HG03558 (cell line): ENCODE results near the gene MKS1.

Source experiments
- ATAC-seq: cut with Tn5 transposase; IDR thresholded peaks from one replicate; pipeline ENCODE4 v1.9.1; 2021; ENCODE audit warnings: moderate number of reproducible peaks; ENCODE audit not compliant: unreplicated experiment; ENCODE audit errors: extremely low read depth

The MKS1 gene

DNA sequence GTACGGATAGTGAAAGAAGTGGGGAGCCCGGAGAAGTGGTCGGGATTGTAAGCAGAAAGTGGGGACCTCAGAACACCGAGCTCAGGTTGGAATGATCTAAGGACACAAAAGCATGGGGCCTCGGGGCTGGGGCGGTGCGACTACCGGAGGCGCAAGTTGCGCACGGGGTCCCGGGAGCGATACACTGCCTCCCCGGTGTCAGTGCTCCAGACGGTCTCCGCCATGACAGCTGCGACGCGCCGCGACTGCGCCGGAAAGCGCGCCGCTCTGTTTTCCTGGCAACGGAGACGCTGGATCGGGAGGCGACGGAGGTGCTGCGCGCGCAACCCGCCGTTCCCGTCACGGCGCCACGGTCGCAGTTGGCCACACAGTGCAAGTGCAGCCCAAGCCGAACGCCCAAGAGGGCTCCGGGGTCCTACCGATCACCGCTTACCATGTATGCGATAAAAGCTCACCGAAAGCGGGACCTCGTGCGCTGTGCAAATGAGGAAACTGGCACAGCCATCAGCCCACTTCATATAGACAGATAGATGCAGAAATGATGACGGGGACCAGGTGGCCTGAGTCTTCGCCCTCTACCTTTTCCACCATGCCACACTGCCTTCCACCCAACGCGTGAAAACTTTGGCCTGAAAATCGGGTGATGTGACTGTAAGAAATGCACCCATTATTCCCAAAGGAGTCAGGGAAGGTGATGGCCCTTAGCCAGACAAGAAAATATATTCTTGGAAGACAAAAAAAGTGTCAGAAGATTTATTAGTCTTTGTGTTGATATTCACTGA, at the start of gene MKS1:
TSS of gene MKS1 (minus strand) at position 249 of the 782 bp plus-strand sequence. CDS start at position 224, 25 bp downstream.
- peak; percentile 81 for ATAC-seq

DNA sequence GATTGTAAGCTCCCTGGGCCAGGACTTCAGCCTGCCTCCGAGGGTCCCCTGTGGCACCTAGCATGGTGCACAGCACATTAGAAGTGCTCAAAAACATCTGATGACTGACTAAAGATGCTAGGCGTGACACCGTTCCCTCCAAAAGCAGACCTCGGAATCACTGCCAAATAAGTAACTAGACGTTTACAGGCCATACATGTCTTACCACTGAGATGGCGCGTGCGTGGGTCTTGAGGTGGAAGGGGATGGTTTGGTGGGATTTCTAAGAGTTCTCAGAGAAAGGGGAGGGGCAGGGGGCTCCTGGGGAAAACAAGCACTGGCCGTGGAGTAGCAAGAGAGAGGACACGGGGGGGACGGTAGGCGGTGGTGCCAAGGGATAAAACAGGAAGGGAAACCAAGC, 49.3 kb upstream of the MKS1 start:
- ATAC-seq, result no peak

DNA sequence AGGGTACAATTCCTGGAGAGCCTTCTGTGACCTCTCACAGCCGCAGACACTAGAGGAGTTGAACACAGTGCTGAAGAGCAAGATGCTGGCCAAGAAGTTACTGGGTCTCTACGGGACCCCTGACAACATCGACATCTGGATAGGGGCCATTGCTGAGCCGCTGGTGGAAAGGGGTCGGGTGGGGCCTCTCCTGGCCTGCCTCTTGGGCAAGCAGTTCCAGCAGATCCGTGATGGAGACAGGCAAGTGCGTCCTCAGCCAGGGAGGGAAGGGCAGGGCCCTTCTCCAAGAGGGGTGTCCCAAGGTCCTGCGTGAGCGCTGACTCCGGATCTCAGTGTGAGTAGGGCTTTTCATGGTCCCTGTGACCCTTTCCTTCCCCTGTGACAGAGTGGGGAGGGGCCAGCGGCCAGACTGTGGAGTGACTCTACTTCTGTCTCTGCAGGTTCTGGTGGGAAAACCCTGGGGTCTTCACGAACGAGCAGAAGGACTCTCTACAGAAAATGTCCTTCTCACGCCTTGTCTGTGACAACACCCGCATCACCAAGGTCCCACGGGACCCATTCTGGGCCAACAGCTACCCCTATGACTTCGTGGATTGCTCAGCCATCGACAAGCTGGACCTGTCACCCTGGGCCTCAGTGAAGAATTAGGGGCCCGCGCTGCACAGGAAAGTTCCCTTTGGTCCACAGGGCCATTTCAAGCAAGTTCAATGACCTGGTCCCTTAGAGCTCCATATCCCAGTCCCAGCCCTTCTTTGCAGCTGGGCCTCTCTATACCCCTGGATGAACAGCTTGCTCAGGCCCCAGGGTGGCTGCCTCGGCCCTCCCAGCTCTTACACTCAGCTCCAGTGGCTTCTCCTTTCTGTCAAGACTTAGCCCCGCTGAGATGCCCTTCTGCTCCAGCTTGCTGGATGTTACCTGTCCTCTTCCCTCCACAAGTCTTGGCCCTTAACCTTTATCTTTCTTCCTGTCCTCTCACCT, 48.6 kb upstream of the MKS1 start:
- ATAC-seq, result no peak

DNA sequence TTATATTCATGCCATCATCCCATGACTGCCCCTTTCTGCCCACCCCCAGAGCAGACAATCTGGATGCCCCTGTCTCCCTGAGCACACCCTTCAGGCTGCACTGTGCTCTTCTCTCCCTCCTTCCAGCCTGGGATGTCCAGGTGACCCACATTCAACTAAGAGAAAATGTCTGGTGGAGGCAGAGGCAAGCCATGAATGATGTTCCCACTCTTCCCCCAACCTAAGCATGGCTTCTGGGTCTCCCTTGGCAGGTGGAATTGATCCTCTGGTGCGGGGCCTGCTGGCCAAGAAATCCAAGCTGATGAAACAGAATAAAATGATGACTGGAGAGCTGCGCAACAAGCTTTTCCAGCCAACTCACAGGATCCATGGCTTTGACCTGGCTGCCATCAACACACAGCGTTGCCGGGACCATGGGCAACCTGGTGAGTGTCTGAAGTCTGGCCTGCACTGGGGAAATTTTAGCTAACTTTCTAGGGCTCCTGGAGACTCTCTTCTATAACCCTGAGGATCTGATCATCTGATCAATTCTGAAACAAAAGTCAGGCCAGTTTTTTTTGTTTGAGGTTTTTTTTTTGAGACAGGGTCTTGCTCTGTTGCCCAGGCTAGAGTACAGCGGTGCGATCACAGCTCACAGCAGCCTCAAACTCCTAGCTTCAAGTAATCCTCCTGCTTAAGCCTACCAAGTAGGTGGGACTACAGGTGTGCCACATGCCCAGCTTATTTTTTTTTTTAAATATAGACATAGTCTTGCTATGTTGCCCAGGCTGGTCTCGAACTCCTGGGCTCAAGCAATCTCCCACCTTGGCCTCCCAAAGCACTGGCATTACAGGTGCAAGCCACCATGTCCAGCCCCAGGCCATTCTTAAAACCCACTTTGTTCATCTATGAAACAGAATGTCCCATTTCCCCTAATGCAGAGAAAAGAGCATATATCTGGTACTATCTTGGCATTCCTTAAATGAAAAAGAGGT, 47.1 kb upstream of the MKS1 start:
- ATAC-seq, result no peak

DNA sequence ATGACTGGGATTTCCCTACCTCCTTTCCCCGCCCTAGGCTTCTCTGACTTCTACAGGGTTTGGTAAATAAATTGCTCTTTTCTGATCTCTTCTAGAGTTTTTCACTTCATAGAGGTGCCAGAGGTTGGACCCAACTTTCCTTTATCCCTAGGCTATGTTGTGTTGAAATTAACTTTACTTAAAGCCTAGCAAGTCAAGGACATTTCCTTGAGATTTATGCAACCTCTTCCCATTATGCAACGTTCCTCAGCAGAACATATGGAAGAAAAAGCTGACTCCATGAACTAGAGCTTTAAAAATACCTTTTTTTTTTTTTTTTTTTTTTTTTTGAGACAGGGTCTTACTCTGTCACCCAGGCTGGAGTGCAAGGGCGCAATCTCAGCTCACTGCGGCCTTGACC, 46.2 kb upstream of the MKS1 start:
- no peak for ATAC-seq

DNA sequence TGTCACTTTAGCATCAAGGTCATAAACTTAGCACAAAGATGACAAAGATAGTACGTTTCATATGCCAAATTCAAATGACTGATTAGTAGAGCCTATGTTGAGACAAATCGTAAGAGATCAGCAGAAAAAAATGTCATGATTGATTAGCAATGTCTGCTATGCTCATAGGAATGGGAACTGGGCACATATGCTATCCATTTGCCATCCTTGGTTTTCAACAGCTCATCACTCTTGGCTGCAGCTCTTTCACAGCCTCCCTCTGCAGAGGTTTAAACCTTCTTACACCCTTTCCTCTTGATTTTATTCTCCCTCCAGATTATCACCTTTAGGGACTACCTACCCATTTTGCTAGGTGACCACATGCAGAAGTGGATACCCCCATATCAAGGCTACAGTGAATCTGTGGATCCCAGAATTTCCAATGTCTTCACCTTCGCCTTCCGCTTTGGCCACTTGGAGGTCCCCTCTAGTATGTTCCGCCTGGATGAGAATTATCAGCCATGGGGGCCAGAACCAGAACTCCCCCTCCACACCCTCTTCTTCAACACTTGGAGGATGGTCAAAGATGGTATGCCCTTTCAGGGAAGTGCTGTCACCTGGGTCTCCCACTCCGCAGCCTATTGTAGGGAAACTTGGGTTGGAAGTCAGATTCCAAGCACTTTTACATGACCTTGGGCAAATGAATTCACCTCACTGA, 45.5 kb upstream of the MKS1 start:
- no peak for ATAC-seq

DNA sequence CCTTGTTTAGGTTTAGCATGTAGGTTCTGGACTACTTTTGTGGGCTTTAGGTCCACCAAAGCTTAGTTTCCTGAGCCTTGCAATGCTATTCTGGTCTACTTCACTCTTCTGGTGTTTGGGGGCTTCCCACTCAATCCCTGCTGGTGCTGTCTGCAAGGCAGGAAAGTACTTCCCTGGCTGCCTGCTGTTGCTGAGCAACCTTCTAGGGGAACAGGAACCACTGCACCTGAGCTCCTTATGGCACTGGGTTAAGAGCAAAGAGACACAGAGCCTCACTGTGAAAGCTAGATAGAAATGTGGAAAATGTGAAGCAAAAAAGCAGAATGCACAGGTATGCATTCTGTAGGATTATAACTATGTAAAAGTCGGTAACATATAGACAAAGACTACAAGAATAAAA, 44.7 kb upstream of the MKS1 start:
- no peak for ATAC-seq

DNA sequence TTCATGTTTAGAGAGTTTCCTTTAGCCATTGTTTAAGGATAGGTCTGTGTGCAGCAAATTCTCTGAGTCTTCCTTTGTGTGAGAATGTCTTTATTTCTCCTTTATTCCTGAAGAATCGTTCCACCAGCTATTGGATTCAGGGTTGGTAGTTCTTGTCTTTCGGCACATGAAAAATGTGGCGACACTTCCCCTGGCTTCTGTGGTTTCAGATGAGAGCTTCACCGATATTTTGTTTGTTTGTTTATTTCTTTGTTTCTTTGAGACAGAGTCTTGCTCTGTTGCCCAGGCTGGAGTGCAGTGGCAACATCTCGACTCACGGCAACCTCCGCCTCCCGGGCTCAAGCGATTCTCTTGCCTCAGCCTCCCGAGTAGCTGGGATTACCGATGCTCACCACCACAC, 43.1 kb upstream of the MKS1 start:
- ATAC-seq, result no peak

DNA sequence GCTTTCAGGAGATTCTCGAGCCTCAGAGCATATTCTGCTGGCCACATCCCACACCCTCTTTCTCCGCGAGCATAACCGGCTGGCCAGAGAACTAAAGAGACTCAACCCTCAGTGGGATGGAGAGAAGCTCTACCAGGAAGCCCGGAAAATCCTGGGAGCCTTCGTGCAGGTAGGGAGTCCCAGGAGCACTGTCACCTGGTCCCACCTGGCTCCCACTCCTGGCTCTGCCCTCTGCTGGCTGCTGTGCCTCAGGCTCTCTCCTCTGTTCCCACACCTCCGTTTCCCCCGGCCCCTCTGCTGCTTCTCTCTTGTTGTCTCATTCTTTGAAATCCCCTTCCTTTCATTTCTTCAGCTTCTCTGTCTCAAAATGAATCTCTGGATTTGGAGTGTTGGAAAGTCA, 35.7 kb upstream of the MKS1 start:
- no peak for ATAC-seq

DNA sequence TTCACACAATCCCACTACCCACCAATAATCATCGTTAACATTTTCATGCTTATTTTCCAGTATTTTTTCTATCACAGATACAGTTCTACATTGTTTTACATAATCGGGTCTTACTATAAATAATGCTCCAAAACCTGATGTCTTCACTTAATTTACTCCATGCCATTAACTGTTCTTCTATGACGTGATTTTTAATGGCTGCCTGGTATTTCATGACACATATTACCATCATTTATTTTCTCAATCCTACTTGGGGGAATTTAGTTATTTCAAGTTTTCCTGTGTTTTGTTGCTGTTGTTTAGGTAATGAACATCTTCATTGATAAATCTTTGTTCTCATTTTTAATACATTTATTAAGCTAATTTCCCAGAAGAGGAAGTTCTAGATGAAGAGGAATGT, 34.0 kb upstream of the MKS1 start:
- ATAC-seq, result no peak

DNA sequence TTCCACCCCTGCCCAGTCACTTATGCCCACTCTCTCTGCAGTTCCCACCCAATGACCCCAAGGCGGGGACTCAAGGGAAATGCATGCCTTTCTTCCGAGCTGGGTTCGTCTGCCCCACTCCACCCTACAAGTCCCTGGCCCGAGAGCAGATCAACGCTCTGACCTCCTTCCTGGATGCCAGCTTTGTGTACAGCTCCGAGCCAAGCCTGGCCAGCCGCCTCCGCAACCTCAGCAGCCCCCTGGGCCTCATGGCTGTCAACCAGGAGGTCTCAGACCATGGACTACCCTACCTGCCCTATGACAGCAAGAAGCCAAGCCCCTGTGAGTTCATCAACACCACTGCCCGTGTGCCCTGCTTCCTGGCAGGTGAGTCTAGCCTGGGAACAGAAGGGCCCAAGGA, 33.1 kb upstream of the MKS1 start:
- ATAC-seq, result no peak

DNA sequence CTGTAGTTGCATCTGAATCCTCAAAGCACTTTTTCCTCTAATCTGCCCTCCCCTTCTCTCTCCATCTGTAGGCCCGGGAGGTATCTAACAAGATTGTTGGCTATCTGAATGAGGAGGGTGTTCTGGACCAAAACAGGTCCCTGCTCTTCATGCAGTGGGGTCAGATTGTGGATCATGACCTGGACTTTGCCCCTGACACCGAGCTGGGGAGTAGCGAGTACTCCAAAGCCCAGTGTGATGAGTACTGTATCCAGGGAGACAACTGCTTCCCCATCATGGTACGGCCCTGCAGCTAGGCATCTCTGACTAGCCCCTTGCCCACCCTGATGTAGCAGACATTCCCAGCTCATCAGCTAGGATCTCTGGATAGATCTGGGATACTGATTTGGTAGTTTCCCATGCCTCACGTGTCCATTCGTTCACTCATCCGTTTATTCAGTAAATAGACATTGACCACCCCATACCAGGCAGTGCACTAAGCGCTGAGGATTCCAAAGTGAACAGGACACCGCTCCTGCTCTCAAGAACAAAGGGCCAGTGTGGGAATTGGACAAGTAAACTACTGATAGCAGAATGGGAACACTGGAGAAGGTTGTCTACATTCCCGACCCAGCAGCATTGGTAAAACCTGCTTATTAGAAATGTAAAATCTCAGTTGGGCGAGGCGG, 31.4 kb upstream of the MKS1 start:
- no peak for ATAC-seq

DNA sequence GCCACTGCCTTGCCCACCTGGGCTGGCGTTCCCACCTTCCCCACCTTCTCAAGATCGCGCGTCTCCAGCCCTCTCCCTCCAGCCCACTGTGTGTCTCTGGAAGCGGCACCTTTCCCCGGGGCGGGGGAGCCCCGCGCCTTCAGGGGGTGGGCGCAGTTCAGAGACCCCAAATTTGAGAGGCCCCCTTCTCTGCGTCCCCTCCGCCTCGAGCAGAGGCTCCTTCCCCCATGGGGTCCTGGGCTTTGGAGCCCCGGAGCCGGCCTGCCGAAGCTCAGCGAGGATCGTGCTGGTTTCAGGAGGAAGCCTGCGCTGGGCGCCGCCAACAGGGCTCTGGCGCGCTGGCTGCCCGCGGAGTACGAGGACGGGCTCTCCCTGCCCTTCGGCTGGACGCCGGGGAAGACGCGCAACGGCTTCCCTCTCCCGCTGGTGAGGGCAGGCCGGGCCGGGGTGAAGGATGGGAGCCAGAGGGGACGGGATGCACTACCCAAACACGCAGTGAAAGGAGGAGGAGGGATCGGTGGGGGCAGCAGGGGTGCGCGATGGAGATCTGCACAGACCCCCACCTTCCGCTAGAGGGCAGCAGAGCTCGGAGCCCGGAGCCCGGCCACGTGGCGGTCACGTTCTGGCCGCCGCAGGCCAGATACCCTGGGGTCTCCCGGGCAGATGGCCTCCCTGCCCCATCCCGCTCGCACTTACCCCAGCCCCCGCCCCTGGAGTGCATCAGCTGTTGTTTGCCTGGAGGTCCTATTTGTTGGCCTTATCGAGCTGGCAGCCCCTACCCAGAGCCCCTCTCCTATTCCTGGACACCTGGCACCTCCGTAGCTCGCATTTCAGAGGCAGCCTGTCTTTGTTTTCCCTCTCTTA, 30.4 kb upstream of the MKS1 start:
- ATAC-seq, result no peak

DNA sequence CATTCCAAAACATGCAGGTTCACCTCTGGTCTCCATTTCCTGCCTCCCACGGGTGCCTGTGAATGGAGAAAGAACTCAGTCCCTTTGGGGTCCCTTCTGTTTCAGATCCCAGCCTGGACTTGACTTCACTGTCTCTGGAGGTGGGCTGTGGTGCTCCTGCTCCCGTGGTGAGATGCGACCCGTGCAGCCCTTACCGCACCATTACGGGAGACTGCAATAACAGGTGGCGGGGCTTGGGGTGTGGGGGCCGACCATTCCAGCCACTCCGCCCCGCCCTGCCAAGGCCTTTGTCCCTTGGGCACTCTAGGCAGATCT, 29.9 kb upstream of the MKS1 start:
- ATAC-seq, result no peak

DNA sequence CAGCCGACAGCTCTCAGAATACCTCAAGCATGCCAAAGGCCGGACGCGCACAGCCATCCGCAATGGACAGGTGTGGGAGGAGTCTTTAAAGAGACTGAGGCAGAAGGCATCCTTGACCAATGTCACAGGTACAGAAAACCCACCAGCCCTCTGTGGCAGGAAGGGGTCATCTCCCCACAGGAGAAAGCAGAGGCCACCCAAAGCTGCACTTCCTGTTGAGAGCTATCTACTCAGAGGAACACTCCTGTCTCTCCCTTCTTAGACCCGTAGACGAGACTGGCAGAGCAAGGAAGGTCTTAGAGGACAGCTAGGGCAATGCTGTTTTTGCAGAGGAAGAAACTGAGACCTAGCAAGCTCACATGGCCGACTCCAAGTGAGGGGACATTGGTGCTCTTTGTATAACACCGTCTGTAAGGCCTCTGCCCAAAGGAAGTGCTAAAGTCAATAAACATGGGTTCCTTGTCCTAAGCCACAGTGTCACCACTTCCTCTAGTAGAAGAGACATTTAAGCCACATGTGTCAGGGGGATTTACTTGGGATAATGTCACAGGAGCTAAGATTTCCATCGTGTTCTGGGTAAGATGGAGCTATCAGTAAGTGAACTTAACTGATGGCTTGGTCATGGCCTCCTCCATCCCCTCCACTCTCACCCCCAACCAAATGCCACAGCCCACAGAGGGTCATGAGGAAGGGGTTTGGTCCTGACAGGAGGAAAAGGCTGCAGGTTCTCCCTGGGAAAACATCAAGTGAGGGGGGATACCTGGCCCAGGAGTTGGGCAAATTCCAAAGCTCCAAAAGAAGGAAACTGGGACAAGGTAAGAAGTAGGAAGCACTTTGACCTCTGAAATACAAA, 28.7 kb upstream of the MKS1 start:
- ATAC-seq, result no peak

DNA sequence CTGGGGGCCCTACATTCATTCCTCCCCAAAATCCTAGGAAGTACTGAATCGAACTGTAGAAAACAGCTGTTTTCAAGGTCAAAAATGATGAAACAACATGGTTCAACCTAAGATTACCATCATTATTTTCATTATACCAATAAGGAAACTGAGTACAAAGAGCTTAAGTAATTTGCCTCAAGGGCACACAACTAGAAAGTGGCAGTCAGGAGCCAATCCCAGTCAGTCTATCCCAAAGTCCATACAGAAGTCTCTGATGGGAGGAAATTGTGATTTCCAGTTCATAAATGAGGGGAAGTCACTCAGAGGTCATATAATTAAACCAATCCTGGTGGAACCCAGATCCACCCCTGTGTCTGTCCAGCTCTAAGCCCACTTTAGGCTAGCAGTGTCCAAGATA, 27.7 kb upstream of the MKS1 start:
- ATAC-seq, result no peak

DNA sequence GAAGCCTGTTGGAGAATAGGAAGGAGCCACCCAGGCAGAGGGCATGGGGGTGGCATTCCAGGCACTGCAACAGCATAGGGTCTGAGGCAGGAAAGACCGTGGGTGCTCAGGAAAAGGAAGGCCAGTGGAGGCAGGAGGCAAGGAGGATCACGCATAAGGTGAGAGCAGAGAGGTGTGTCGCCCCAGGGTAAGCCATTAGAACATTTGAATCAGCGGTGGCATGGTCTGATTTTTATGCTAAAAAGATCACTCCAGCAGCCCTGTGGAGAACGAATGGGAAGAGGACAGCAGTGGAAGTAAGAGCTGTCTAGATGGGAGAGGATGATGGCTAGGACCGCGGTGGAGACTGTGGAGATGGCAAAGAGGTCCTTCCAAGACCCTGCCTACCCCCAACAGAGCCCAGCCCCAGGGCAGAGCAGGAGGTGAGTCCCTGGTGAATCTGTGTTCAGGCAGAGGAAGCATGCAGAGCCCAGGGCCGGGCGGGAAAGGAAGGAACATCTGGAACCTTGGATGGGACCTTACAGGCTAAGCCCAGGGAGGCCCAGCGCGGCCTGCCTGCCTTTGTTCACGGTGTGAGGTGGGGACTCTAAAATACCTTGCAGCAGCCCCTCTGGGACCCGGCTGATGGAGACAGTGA, 27.2 kb upstream of the MKS1 start:
- no peak for ATAC-seq
